Muscle layer of colon (tissue), 2 donors: Measurements from ENCODE around the gene LMO4.

Experiments
- H3K27ac ChIP-seq: one replicate; pipeline ENCODE4 v1.7.0; 2013; ENCODE audit warnings: low read depth, mild to moderate bottlenecking, low read length, moderate library complexity
- H3K27me3 ChIP-seq, 2 donors: one replicate each; pipeline ENCODE4 v1.7.0; 2013; ENCODE audit warnings: low read length in 2 of 2, mild to moderate bottlenecking in 2 of 2; ENCODE audit not compliant: insufficient read depth in 2 of 2, control insufficient read depth in 1 of 2
- H3K36me3 ChIP-seq: one replicate; pipeline ENCODE4 v1.7.0; 2013; ENCODE audit warnings: mild to moderate bottlenecking, low read length; ENCODE audit not compliant: insufficient read depth
- H3K4me1 ChIP-seq: one replicate; pipeline ENCODE4 v1.7.0; 2013; ENCODE audit warnings: mild to moderate bottlenecking, low read length; ENCODE audit not compliant: insufficient read depth
- H3K4me3 ChIP-seq, 2 donors: one replicate each; pipeline ENCODE4 v1.7.0; 2013; ENCODE audit warnings: low read length in 2 of 2, low read depth in 1 of 2, mild to moderate bottlenecking in 1 of 2, moderate library complexity in 1 of 2
- H3K9ac ChIP-seq: one replicate; pipeline ENCODE4 v1.7.0; 2013; ENCODE audit warnings: low read length
- H3K9me3 ChIP-seq: one replicate; pipeline ENCODE4 v1.7.0; 2013; ENCODE audit warnings: mild to moderate bottlenecking, low read length
- donor health status: abdominal sarcoma.
- donor health status: Adenocarcinoma of cecum.

The LMO4 gene

DNA sequence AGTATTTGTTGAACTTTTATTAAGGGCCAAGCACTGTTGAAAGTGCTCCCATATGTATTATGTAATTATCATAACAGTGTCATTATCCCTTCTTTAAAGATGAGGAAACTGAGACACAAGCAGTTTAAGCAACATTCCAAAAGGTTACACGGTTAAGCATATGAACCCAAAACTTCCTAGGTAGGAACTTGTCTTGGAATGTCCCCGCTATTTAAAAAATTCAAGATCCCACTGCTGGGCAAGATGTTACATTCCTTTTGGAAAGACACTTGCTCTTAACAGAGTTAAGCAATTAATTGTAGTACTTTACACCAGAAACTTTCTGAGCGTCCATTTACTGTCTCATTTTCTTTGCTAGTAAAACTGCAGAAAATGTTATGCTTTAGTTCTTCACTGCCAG is 15.6 kb downstream of the LMO4 start:
- H3K27ac ChIP-seq: no peak overlapping the region
- no peaks in the 10 kb centered on the region for H3K27me3 ChIP-seq
- H3K4me1 ChIP-seq: peaks cover 17% of the 10 kb centered on the region
- H3K4me3 ChIP-seq: no peak overlapping the region
- peaks cover 58% of the 10 kb centered on the region for H3K36me3 ChIP-seq
- H3K9ac ChIP-seq: no peak overlapping the region
- no peaks in the 10 kb centered on the region for H3K9me3 ChIP-seq

DNA sequence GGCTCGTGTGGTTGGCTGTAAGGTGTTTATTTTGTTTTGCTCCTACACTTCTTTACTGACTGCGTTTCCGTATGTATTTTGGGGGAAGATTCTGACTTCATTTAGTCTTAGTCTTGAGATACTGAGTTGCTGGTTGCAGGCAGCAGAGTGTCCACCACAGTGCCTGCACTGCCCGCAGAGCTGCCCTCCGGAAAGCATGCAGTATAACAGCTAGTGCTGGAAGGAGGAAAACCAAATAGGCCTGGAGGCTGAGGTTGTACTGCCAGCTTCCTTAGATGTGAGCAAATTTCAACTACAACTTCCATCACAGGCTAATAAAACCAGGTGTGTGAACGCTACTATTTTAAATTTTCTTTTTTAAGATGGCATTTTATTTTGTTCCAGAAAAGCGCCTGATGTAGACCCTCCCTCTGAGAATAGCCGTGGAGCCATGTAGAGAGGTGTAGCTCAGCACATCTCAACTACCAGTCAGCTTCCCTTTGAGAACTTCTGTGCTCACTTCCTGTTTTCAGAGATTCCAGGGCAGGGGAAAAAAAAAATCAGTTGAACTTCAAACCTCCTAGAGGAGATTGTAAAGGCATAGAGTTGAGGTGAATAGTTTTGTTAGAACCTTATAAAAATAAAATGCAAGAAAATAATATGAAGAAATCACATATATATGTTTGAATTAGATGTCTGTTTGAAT is 17.6 kb downstream of the LMO4 start:
- Histone ChIP-seq H3K9me3 (no peaks in the 10 kb centered on the region), H3K27me3 (no peaks in the 10 kb centered on the region), H3K9ac (no peak overlapping the region), H3K36me3 (peaks cover 38% of the 10 kb centered on the region), H3K4me3 (no peak overlapping the region), H3K27ac (no peak overlapping the region), H3K4me1 (peaks cover 17% of the 10 kb centered on the region)

DNA sequence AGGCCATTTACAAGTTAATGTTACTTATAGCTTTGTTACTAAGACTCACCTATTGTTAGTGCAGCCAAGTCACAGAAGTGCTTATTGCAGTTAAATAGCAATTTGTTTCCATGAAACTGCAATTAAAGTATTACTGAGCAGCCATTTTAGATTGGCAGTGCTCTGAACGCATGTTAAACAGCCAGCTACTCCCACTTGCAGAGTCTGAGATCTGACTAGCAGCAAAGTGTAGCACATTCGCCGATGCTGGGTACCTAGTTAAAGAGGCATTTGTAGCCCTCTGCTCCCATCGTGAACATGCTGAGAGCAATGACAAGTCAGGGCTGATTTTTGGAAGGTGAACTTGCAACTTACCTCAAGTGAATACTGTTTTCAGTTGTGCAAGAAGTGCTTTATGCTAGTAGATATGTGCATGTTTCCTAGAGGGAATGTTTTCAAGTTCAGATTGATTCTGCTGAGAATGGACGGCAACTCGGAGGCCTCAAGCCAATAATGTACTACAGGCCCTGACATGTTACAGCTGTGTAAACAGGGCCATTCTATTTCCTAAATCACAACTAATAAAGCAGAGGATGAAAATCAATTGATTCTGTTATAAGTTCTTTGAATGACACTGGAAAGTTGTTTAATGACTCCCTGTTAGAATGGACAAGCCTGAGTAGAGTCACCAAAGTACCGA is 19.8 kb downstream of the LMO4 start:
- Histone ChIP-seq H3K4me3 (no peak overlapping the region), H3K36me3 (peaks cover 17% of the 10 kb centered on the region), H3K27me3 (no peaks in the 10 kb centered on the region), H3K9me3 (no peaks in the 10 kb centered on the region), H3K4me1 (peaks cover 17% of the 10 kb centered on the region), H3K27ac (no peak overlapping the region), H3K9ac (no peak overlapping the region)

GRCh38 chr1:87349036-87349435 is 20.4 kb downstream of the LMO4 start:
- Histone ChIP-seq H3K36me3 (peaks cover 11% of the 10 kb centered on the region), H3K9me3 (no peaks in the 10 kb centered on the region), H3K4me3 (no peak overlapping the region), H3K9ac (no peak overlapping the region), H3K27me3 (no peaks in the 10 kb centered on the region), H3K4me1 (peaks cover 17% of the 10 kb centered on the region), H3K27ac (no peak overlapping the region)

- Histone ChIP-seq H3K9ac (no peak overlapping the region), H3K4me3 (no peak overlapping the region), H3K9me3 (no peaks in the 10 kb centered on the region), H3K4me1 (no peaks in the 10 kb centered on the region), H3K27ac (no peak overlapping the region), H3K36me3 (no peaks in the 10 kb centered on the region), H3K27me3 (no peaks in the 10 kb centered on the region)
These were observed 27.2 kb downstream of the LMO4 start for GRCh38 chr1:87355894-87356293.

GRCh38 chr1:87356591-87356990 is 27.9 kb downstream of the LMO4 start:
- Histone ChIP-seq H3K36me3 (no peaks in the 10 kb centered on the region), H3K27me3 (no peaks in the 10 kb centered on the region), H3K4me1 (no peaks in the 10 kb centered on the region), H3K27ac (no peak overlapping the region), H3K9ac (no peak overlapping the region), H3K9me3 (no peaks in the 10 kb centered on the region), H3K4me3 (no peak overlapping the region)

DNA sequence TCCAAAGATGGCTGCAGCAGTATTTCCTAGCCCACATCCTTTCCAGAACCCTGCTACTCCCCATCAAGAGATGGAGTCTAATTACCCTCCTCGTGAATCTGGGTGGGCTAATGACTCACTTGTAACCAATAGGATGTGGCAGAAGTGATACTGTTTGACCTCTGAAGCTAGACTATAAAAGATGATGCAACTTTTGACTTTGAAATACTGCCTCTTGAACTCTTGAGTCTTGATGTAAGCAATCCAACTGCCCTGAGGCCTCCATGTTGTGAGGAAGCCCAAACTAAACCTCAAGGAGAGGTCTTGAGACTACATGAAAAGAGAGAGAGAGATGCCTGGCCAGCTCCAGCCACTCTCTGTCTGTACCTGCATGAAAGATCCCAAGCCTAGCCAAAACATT is 29.5 kb downstream of the LMO4 start:
- no peak overlapping the region for H3K27ac ChIP-seq
- H3K27me3 ChIP-seq: no peaks in the 10 kb centered on the region
- no peak overlapping the region for H3K4me3 ChIP-seq
- H3K4me1 ChIP-seq: no peaks in the 10 kb centered on the region
- H3K9ac ChIP-seq: no peak overlapping the region
- no peaks in the 10 kb centered on the region for H3K9me3 ChIP-seq
- no peaks in the 10 kb centered on the region for H3K36me3 ChIP-seq

- no peaks in the 10 kb centered on the region for H3K4me1 ChIP-seq
These were observed 30.9 kb downstream of the LMO4 start for GRCh38 chr1:87359586-87359985.

GRCh38 chr1:87362063-87362833 is 33.6 kb downstream of the LMO4 start:
- Histone ChIP-seq H3K27me3 (no peaks in the 10 kb centered on the region), H3K9me3 (no peaks in the 10 kb centered on the region), H3K4me3 (no peak overlapping the region), H3K9ac (no peak overlapping the region), H3K27ac (no peak overlapping the region), H3K36me3 (no peaks in the 10 kb centered on the region), H3K4me1 (no peaks in the 10 kb centered on the region)

More at GRCh38 chr1:87359586-87359985, 30.9 kb downstream of the LMO4 start:
- no peak overlapping the region for H3K4me3 ChIP-seq
- H3K9me3 ChIP-seq: no peaks in the 10 kb centered on the region
- no peak overlapping the region for H3K27ac ChIP-seq
- no peaks in the 10 kb centered on the region for H3K36me3 ChIP-seq
- no peaks in the 10 kb centered on the region for H3K27me3 ChIP-seq
- H3K9ac ChIP-seq: no peak overlapping the region

GRCh38 chr1:87362834-87363426 is 34.2 kb downstream of the LMO4 start:
- Histone ChIP-seq H3K9ac (no peak overlapping the region), H3K27me3 (no peaks in the 10 kb centered on the region), H3K4me3 (no peak overlapping the region), H3K36me3 (no peaks in the 10 kb centered on the region), H3K27ac (no peak overlapping the region), H3K4me1 (no peaks in the 10 kb centered on the region), H3K9me3 (no peaks in the 10 kb centered on the region)

DNA sequence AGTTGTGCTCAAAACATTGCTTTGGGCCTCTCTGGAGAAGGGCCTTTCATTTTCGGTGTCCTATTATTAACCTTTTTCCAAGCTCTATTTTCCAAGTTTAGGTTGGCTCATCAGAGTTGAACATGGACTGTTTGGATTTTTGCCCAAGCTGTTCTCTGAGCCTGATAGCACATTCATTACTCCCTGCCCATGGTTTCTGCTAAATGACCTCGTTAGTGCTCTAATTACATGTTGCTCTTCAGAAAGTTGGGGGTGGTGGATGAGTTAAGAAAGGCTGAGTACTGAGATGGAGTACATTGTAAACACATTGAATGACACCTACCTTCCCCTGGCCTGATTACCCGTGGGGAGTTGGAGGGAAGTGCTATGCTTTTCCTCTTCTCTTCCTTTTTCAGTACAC is 38.9 kb downstream of the LMO4 start:
- H3K4me1 ChIP-seq: peaks cover 7% of the 10 kb centered on the region
- no peaks in the 10 kb centered on the region for H3K36me3 ChIP-seq
- H3K9me3 ChIP-seq: no peaks in the 10 kb centered on the region
- H3K27ac ChIP-seq: no peak overlapping the region
- H3K27me3 ChIP-seq: no peaks in the 10 kb centered on the region
- no peak overlapping the region for H3K9ac ChIP-seq
- H3K4me3 ChIP-seq: no peak overlapping the region
